Epithelial cell of proximal tubule (primary cell): ENCODE results near the gene TRPV2. TPM values are rescaled to one million over a fixed set of nuclear protein-coding genes. Genes with fewer than 3 reads are reported as not detected.

Experiments
- DNase-seq: peaks from one replicate; pipeline ENCODE4 v3.0.0-alpha.2; 2011; ENCODE audit warnings: low read depth
- H3K4me3 ChIP-seq: 2 replicates; pipeline ENCODE4 v1.5.1; 2011; ENCODE audit warnings: low read depth, mild to moderate bottlenecking, low read length
- total RNA-seq: library from RNA; depleted of rRNA; stranded (reverse); fragments of >200 nt; gene quantifications from 2 replicates; pipeline ENCODE4 v1.2.3, GENCODE V29; 2015
- TF ChIP-seq, protein P1 (sequence below): conservative IDR thresholded peaks from 2 replicates; pipeline ENCODE4 v1.5.1; 2012; ENCODE audit warnings: low read depth, mild to moderate bottlenecking, low read length

TRPV2 gene
- total RNA-seq, 1 donor from 2014 or later, result 28.4 TPM

DNA sequence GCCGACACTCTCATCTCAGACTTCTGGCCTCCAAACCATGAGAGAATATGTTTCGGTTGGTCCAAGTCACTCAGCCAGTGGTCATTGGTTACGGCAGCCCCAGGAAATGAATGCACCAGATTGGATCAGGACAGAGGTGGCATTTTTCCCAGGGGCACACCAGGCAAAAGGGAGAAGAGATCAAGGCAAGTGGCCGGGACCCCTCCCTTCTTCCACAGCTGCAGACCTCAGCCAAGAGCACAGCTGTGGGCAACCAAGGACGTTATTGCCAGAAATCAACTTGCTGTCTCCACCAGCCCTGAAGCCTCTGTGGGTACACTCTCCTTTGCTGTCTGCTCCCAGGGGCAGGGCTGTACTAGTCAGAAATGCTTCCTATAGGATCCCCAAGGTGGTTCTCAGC lies 55.9 kb downstream of the TRPV2 start:
- DNase-seq, result no peak
- TF ChIP-seq, protein P1, sequence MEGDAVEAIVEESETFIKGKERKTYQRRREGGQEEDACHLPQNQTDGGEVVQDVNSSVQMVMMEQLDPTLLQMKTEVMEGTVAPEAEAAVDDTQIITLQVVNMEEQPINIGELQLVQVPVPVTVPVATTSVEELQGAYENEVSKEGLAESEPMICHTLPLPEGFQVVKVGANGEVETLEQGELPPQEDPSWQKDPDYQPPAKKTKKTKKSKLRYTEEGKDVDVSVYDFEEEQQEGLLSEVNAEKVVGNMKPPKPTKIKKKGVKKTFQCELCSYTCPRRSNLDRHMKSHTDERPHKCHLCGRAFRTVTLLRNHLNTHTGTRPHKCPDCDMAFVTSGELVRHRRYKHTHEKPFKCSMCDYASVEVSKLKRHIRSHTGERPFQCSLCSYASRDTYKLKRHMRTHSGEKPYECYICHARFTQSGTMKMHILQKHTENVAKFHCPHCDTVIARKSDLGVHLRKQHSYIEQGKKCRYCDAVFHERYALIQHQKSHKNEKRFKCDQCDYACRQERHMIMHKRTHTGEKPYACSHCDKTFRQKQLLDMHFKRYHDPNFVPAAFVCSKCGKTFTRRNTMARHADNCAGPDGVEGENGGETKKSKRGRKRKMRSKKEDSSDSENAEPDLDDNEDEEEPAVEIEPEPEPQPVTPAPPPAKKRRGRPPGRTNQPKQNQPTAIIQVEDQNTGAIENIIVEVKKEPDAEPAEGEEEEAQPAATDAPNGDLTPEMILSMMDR, result no peak
- no peak overlapping the region for H3K4me3 ChIP-seq

DNA sequence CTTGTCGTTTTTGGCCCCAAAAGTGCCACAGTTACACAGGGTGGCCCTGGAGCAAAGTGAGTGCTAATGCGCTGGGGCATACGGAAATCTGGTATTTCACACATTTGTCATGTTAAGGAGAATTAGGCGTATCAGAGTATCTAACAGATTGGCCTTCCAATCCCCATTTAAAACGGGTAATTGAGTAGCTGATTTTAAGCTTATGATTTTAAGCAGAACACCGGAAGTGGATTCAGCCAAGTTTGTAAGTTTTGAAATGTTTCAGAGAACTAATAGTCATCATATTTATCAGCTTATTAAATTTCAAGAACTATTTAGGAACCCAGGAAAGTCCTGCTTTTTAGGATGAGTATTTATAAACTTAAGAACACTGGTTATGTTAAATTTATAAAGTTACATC lies 57.2 kb downstream of the TRPV2 start:
- TF ChIP-seq, protein P1, result no peak
- DNase-seq, result no peak
- H3K4me3 ChIP-seq, result no peak overlapping the region

DNA sequence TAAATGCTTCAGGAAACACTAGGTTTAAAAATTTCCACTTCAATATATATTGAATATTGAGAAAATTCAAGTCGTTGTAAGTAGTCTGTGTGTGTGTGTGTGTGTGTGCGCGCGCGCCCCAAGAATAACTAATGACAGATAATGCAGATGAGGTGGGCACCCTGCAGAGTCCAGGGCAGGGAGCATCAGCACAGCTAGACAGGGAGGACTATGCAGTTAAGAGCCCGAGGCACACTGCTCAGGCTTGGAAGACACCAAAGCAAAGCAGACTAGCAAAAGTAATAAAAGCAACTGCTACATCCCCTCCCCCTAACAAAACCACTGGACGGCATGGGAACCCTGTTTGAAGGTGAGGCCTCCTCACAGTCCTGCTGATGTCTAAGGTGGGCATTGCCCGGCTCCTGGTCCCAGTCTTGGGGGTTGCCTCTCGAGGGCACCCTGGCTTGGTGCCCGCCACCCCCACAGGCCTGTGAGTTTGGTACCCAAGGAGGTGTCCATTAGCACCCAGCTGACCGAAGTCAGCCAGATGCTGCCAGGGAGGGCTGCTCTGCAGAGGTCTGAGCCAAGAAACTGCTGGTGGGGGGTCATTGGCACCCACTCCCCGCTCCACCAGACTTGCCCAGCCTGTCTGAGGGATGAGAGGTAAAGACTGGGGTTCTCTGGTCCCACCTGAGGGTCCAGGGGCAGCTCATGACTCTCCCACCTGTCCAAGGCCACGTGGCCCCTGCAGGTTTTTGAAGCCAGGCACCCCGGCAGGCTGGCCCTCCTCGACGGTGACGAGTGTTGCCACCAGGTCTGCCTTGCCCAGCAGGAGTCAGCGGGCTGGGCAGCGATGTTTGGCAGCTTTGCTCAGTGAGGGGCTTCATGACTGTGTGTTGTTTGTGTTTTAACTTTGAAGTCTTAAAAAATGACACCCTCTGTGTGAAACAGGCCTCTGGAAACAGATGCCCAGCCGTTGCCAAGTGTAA lies 58.0 kb downstream of the TRPV2 start:
- H3K4me3 ChIP-seq, result no peak overlapping the region
- TF ChIP-seq, protein P1, result no peak
- DNase-seq, result no peak

DNA sequence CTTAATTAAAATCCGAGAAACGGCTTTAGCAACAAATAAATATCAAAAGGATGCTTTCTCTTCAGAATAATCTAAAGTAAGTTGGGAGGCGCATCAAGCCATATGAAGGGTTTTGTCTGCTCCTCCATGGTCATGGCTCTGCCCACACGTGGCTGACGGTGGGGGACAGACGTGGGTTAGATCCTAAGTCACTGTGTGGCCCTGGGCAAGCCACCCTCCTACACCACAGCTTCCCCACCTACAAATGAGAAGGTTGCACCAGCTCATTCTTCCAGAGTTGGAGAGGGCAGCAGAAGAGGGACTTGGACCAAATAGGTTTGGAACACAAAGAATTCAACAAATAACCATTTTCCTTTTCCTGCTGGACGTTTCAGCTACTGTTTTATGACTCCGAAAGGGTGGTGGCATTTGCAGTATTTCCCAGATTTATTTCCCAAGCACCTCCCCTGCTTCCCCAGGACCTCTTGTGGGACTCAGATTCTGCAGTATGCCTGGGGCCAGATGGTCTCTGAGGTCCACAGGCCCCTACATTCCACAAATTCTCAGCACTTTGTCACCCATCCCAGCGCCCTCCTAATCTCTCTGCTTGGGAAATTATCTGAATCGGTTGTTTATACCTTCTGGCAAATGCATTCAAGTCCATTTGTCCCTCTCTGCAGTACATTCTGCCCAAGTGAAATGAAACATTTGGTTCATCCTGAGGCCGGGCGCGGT lies 58.8 kb downstream of the TRPV2 start:
- TF ChIP-seq, protein P1, result no peak
- no peak for DNase-seq

DNA sequence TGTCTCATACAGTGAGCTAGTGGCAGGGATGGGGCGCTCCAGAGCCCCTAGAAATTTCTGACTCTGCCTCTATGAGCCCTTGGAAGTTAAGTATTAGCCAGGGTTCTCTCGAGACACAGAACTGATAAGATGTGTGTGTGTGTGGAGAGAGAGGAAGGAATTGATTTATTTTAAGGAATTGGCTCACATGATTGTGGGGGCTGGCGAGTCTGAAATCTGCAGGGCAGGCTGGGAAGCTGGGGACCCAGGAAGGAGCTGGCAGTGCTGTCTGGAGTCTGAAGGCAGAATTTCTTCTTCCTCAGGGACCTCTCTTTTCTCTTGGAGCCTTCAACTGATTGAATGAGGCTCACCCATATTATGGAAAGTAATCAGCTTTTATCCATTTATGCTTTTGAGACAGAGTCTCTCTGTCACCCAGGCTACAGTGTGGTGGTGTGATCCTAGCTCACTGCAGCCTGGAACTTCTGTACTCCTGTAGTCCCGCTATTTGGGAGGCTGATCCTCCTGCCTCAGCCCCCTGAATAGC lies 59.9 kb downstream of the TRPV2 start:
- TF ChIP-seq, protein P1, result no peak
- H3K4me3 ChIP-seq, result no peak overlapping the region
- DNase-seq, result no peak

More for the DNA sequence above, 58.8 kb downstream of the TRPV2 start:
- H3K4me3 ChIP-seq, result no peak overlapping the region

DNA sequence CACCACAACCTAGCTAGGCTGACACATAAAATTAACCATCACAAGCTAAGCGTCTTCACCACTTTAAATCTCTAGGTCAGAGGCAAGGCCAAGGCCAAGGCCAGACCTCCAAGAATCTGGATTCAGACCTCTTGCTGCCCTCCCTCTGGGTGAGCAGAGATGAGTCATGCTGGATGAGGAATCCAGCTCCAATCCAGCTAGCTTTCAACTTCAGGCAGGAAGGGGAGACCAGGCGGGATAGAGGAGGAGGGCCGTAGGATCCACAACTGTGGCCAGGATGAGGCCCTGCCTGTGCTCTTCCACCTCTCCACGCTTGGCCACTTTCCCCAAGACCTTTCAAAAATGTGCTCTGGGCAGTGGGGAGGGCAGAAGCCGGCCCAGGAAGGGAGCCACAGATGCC lies 61.9 kb downstream of the TRPV2 start:
- TF ChIP-seq, protein P1, result no peak
- no peak overlapping the region for H3K4me3 ChIP-seq
- DNase-seq, result no peak
